Fibroblast of villous mesenchyme (primary cell): ENCODE data around the gene TNFRSF9. TPM values are rescaled to one million over a fixed set of nuclear protein-coding genes. Genes with fewer than 3 reads are reported as not detected.
"Not testable (repeated sequence)": the region's sequence is repeated elsewhere in the genome, so short reads cannot be mapped to it uniquely, and the experiment has no call there.

Experiments used
- DNase-seq: peaks from one replicate; pipeline ENCODE4 v3.0.0-alpha.2; 2010; ENCODE audit warnings: low read depth
- H3K4me3 ChIP-seq: 2 replicates; pipeline ENCODE4 v1.5.1; 2011; ENCODE audit warnings: low read depth, mild to moderate bottlenecking, low read length
- CTCF ChIP-seq: IDR thresholded peaks from 2 replicates; pipeline ENCODE4 v1.5.1; 2012; ENCODE audit warnings: low read depth, mild to moderate bottlenecking, low read length; ENCODE audit not compliant: insufficient read depth
- total RNA-seq: library from RNA; depleted of rRNA; stranded (reverse); fragments of >200 nt; gene quantifications from 2 replicates; pipeline ENCODE4 v1.2.3, GENCODE V29; 2012

Gene TNFRSF9
- total RNA-seq, 1 donor: 0.43 TPM

- DNase-seq: no peak
- H3K4me3 ChIP-seq: no peak overlapping the region
- TF ChIP-seq CTCF: no peak
These were observed 29.6 kb upstream of the TNFRSF9 start for GRCh38 chr1:7970246-7970645.

- no peak overlapping the region for H3K4me3 ChIP-seq
- no peak for DNase-seq
- no peak for TF ChIP-seq CTCF
These were observed 27.0 kb upstream of the TNFRSF9 start for GRCh38 chr1:7967651-7968050.

- H3K4me3 ChIP-seq: no peak overlapping the region
- no peak for TF ChIP-seq CTCF
- no peak for DNase-seq
These were observed 26.6 kb upstream of the TNFRSF9 start for GRCh38 chr1:7967196-7967595.

- H3K4me3 ChIP-seq: no peak overlapping the region
- DNase-seq: no peak
- TF ChIP-seq CTCF: no peak
These were observed 23.8 kb upstream of the TNFRSF9 start for GRCh38 chr1:7964476-7964875.

- DNase-seq, H3K4me3 ChIP-seq: not testable (repeated sequence)
These were observed 23.2 kb upstream of the TNFRSF9 start for GRCh38 chr1:7963841-7964240.

- not testable (repeated sequence) for H3K4me3 ChIP-seq, DNase-seq
These were observed 22.7 kb upstream of the TNFRSF9 start for GRCh38 chr1:7963378-7963730.

GRCh38 chr1:7962636-7963377 lies 22.2 kb upstream of the TNFRSF9 start:
- H3K4me3 ChIP-seq: peak overlapping the region; percentile 92
- no peak for TF ChIP-seq CTCF
- DNase-seq: no peak

- TF ChIP-seq CTCF: no peak
- H3K4me3 ChIP-seq: peak overlapping the region; percentile 92
- DNase-seq: no peak
These were observed 21.3 kb upstream of the TNFRSF9 start for GRCh38 chr1:7962014-7962335.
